ENCODE results near the gene IL13RA2. TPM values are rescaled to one million over a fixed set of nuclear protein-coding genes. Genes with fewer than 3 reads are reported as not detected.

IL13RA2 gene
- total RNA-seq, 1 experiment from 2014 or later, result not detected

DNA sequence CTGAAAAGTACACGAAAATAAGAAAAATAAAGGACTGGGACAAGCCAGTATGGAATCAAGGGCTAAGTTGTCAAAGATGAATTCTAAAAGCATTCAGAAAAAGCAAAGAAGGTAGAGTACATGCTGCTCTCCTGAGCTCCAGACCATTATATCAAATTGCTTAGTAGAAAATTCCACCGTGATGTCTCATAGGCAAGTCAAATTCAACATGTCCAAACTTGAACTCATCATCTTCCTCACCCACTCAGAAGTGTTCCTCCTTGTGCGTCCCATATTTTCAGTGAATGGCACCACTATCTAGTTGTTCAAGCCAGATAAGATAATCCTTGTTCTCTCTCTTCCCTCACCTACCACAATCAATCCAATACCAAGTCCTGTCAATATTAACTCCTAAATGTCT is 37.5 kb upstream of the IL13RA2 start:
- no peak for DNase-seq
- H3K27ac Mint-ChIP-seq (ENCODE audit: unreplicated experiment), result no peak overlapping the region
- TF ChIP-seq, protein P1, sequence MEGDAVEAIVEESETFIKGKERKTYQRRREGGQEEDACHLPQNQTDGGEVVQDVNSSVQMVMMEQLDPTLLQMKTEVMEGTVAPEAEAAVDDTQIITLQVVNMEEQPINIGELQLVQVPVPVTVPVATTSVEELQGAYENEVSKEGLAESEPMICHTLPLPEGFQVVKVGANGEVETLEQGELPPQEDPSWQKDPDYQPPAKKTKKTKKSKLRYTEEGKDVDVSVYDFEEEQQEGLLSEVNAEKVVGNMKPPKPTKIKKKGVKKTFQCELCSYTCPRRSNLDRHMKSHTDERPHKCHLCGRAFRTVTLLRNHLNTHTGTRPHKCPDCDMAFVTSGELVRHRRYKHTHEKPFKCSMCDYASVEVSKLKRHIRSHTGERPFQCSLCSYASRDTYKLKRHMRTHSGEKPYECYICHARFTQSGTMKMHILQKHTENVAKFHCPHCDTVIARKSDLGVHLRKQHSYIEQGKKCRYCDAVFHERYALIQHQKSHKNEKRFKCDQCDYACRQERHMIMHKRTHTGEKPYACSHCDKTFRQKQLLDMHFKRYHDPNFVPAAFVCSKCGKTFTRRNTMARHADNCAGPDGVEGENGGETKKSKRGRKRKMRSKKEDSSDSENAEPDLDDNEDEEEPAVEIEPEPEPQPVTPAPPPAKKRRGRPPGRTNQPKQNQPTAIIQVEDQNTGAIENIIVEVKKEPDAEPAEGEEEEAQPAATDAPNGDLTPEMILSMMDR (IDR thresholded peaks at IDR 0.05; ENCODE audit: unreplicated experiment), result no peak
- BruUV-seq (replicated peaks), result no TSS peak
- H3K27me3 Mint-ChIP-seq (ENCODE audit: unreplicated experiment), result peaks cover 13% of the 10 kb centered on the region
- intact Hi-C loops (cut with micrococcal nuclease; ENCODE audit: unreplicated experiment), result no loop called here
- H3K9me3 Mint-ChIP-seq (ENCODE audit: low read depth, unreplicated experiment), result peaks cover 8% of the 10 kb centered on the region
- no peak overlapping the region for H3K4me3 Mint-ChIP-seq (ENCODE audit: low read depth, unreplicated experiment)
- H3K4me1 Mint-ChIP-seq (ENCODE audit: low read depth, unreplicated experiment), result no peaks in the 10 kb centered on the region
- CTCF ChIA-PET, result no interaction called here
- H3K36me3 Mint-ChIP-seq (ENCODE audit: insufficient read depth, unreplicated experiment), result no peaks in the 10 kb centered on the region

- TF ChIP-seq, protein P1 (IDR thresholded peaks at IDR 0.05; ENCODE audit: unreplicated experiment), result no peak
- no TSS peak for BruUV-seq (replicated peaks)
- Mint-ChIP-seq H3K4me1 (ENCODE audit: low read depth, unreplicated experiment) (no peaks in the 10 kb centered on the region), H3K27ac (ENCODE audit: unreplicated experiment) (no peak overlapping the region), H3K27me3 (ENCODE audit: unreplicated experiment) (peaks cover 13% of the 10 kb centered on the region), H3K9me3 (ENCODE audit: low read depth, unreplicated experiment) (peaks cover 8% of the 10 kb centered on the region), H3K4me3 (ENCODE audit: low read depth, unreplicated experiment) (no peak overlapping the region), H3K36me3 (ENCODE audit: insufficient read depth, unreplicated experiment) (no peaks in the 10 kb centered on the region)
- CTCF ChIA-PET, result no interaction called here
- intact Hi-C loops (cut with micrococcal nuclease; ENCODE audit: unreplicated experiment), result no loop called here
- DNase-seq, result no peak
Observed at GRCh38 chrX:115053223-115053622, 35.8 kb upstream of the IL13RA2 start.

- Mint-ChIP-seq H3K27me3 (ENCODE audit: unreplicated experiment) (no peaks in the 10 kb centered on the region), H3K27ac (ENCODE audit: unreplicated experiment) (no peak overlapping the region)
Observed at GRCh38 chrX:115047715-115048114, 30.3 kb upstream of the IL13RA2 start.

GRCh38 chrX:115047181-115047580 is 29.8 kb upstream of the IL13RA2 start:
- intact Hi-C loops (cut with micrococcal nuclease; ENCODE audit: unreplicated experiment), result no loop called here
- H3K27ac Mint-ChIP-seq (ENCODE audit: unreplicated experiment), result no peak overlapping the region
- no peaks in the 10 kb centered on the region for H3K27me3 Mint-ChIP-seq (ENCODE audit: unreplicated experiment)
- TF ChIP-seq, protein P1 (IDR thresholded peaks at IDR 0.05; ENCODE audit: unreplicated experiment), result no peak
- no peaks in the 10 kb centered on the region for H3K9me3 Mint-ChIP-seq (ENCODE audit: low read depth, unreplicated experiment)
- CTCF ChIA-PET, result no interaction called here
- H3K36me3 Mint-ChIP-seq (ENCODE audit: insufficient read depth, unreplicated experiment), result no peaks in the 10 kb centered on the region
- no peak for DNase-seq
- H3K4me1 Mint-ChIP-seq (ENCODE audit: low read depth, unreplicated experiment), result no peaks in the 10 kb centered on the region
- no TSS peak for BruUV-seq (replicated peaks)
- no peak overlapping the region for H3K4me3 Mint-ChIP-seq (ENCODE audit: low read depth, unreplicated experiment)

More at GRCh38 chrX:115047715-115048114, 30.3 kb upstream of the IL13RA2 start:
- no TSS peak for BruUV-seq (replicated peaks)
- DNase-seq, result no peak
- Mint-ChIP-seq H3K4me1 (ENCODE audit: low read depth, unreplicated experiment) (no peaks in the 10 kb centered on the region), H3K9me3 (ENCODE audit: low read depth, unreplicated experiment) (no peaks in the 10 kb centered on the region), H3K4me3 (ENCODE audit: low read depth, unreplicated experiment) (no peak overlapping the region), H3K36me3 (ENCODE audit: insufficient read depth, unreplicated experiment) (no peaks in the 10 kb centered on the region)
- TF ChIP-seq, protein P1 (IDR thresholded peaks at IDR 0.05; ENCODE audit: unreplicated experiment), result no peak
- CTCF ChIA-PET, result no interaction called here
- intact Hi-C loops (cut with micrococcal nuclease; ENCODE audit: unreplicated experiment), result no loop called here

Measured in Calu3 (cell line).